ENCODE data around the gene OCSTAMP.

- TF ChIP-seq CTCF (IDR thresholded peaks at IDR 0.05) (no peak), POLR2A (IDR thresholded peaks at IDR 0.05) (no peak)
Measured at GRCh38 chr20:46572153-46572552, 21.7 kb upstream of the OCSTAMP start.

Measured in esophagus squamous epithelium (tissue), 4 donors.